Non-pigmented ciliary epithelial cell (primary cell): ENCODE measurements around the gene BUB3.

Experiments used
- DNase-seq: peaks from one replicate; pipeline ENCODE4 v3.0.0-alpha.2; 2010; ENCODE audit warnings: low read depth

Gene BUB3

DNA sequence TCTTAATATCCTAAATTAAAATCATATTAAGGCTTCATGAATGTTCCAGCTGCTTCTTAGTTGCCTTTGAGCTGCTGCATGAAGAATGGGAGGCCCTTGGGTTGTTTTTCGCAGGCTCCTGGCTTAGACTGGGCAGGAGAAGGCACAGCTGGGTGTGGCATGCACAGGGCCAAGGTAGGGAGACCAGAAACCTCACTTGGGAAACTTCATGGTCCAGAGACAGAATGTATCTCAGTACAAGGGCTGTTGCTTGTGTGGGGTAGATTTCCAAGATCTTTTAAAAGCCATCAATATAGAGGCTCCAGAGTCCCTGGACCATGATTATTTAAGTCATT, 49.9 kb downstream of the BUB3 start:
- DNase-seq = no peak

DNA sequence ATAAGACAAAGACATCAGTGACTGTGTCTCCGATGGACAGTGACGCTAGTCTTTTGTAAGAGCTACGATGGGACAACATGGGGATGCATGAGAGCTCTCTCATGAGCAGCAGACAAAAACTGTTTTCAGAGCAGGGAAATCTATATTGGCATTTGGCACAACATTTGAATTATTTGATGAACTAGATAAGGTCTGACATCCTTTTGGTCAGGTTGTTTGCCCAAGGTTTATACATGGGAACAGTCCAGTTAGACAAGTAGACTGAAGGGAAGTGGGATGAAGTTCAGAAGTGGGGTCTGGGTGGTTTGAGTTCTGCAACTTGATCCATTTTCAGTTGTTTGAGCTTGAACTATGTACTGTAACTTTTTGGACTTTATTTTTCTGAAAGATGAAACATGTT, 50.8 kb downstream of the BUB3 start:
- DNase-seq = no peak

DNA sequence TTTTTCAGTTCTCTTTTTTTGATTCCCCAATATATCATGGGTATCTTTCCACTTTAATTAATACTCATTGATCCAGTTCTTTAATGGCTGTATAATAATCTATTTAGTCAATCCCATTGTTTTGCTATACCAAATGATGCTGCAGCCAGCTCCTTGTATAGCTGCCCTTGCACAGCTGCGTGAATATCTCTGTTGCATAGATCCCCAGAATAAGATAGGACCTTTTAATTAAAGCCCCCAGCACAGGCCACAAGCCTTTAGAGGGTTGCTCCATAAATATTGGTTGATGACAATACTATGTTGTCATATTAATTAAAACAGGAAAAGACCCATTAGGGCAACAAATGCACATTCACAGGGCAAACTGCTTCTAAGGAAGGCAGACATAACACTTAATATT, 57.9 kb downstream of the BUB3 start:
- no peak for DNase-seq

DNA sequence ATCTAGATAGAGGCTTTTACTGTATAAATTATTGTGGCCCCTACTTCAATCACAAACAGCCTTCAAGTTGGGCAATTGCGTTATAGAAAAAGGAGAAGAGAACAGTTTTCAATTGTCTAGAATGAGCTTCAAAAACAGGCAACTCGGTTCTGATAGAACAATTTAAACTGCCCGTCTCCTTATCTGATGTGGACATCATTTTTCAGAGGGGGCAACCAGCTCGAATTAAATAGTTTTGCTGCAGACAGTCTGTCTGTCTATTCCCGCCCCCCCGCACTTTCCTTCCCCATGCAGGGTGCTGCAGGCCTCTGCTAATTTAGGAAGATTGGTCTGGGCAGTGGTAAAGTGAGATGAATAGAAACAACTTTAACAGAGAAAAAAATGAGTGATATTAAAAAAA, 58.4 kb downstream of the BUB3 start:
- DNase-seq = no peak

DNA sequence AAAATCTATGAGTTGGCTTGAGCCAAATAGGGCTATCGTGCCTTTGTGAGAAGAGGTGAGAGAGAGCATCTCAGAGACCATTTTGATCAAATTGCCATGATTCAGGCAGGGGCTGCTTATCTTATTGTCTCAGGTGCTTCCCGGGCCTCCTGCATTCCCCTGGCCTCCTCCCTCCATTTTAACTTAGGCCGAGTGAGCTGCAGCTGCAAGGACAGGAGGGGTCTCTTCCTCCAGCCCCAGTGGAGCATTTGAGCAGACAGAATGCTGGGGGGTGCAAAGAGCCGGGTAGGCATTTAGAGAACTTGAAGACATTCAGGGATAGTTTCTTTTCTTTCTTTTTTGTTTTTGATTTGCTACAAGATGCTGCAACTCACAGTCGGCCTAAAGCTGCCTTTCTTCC, 59.0 kb downstream of the BUB3 start:
- no peak for DNase-seq
